Activated CD8-positive, alpha-beta memory T cell treated with anti-CD3 and anti-CD28 coated beads, Interleukin-2, amount 50 U/mL, for 1 hour (primary cell): ENCODE data around the gene RRBP1.

ENCODE experiments used
- DNase-seq: peaks from one replicate; pipeline ENCODE4 v3.0.0-alpha.2; 2020; ENCODE audit errors: extremely low read depth

RRBP1 gene

DNA sequence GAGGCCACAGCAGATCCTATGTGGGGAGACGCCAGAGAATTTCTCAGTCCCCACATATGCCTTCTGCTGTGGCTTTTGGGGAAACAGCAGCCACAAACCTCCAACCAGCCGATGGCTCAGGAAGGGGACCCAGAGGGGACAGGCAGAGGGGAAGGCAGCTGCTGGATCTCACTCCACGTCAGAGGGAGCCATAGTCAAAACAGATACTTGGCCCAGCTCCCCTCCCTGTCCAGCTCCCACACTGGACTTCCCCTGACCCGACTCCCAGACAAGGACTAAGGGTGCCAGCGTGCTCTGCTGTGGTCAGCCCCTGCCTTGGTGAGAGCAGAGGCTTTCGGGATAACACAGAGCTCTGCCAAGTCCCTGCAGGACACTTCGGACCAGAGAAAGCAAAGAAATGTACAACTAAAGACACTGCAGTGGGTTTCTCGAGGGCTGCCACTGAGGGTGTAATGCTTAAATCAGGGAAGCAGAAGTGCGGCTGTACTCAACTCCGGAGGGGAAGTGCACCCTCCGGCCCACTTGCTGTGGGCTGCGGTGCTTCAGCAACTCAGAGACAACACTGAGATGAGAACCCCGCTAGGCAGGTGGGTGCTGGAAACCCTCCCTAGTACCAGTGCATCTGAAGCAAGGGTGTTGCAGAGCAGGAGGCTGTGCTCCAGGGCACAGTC, 47.2 kb downstream of the RRBP1 start:
- DNase-seq = no peak

DNA sequence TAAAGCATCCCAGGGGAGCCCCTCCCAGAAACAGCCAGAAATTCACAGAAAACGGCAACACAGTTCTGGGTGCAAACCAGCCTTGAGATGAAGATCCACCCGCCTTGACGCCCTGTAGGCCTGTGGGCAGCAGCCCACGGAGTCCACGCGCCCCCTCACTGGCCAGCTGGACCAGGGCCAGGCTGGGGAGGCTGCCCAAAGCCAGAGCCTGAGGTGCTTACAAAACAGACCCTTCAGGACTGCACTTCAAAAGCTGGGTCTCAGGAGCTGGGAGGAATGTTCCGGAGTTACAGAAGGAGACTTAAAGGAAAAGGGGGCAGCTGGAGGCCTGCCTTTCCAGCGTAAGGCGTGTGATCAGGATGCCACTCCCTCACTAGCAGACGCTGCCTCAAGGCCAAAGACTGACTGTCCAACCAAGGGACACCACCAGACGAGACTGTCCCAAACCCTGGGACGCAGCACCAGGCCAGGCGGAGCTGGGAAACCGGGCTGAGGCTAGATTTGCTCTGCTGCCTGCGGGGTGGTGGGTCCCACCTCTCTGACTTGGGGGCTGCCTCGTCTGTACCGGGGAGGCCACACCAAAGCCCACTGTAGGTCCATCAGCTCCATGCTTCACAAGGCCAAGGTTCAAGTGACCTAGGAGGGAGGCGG, 48.1 kb downstream of the RRBP1 start:
- no peak for DNase-seq

DNA sequence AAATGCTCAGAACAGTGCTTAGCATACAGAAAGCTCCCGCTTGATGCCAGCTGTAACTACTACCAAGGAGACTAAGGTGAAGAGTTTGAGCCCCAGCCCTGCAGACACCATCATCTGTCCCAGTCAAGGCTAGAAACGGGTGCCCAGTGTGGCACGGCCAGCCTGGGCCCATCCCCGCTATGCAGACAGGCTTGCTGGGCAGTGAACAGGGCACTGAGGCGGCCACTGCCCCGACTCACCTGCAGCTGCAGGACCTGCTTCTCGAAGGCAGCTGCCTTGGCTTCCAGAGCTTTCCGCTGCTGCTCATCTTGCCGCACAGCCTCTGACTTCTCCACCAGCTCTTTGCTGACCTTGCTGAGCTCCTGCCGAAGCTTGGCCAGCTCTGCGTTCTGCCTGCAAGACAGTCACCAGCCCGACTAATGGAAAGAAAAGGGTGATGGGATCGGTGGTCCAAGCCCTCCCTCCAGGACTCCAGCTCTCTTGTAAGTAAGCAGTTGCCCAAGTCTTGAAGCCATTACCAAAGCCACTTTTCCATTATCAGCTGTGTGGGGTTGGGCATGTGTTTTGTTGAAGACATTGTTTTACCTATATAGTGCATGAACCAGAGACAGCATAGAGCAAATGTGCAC, 48.7 kb downstream of the RRBP1 start:
- no peak for DNase-seq

DNA sequence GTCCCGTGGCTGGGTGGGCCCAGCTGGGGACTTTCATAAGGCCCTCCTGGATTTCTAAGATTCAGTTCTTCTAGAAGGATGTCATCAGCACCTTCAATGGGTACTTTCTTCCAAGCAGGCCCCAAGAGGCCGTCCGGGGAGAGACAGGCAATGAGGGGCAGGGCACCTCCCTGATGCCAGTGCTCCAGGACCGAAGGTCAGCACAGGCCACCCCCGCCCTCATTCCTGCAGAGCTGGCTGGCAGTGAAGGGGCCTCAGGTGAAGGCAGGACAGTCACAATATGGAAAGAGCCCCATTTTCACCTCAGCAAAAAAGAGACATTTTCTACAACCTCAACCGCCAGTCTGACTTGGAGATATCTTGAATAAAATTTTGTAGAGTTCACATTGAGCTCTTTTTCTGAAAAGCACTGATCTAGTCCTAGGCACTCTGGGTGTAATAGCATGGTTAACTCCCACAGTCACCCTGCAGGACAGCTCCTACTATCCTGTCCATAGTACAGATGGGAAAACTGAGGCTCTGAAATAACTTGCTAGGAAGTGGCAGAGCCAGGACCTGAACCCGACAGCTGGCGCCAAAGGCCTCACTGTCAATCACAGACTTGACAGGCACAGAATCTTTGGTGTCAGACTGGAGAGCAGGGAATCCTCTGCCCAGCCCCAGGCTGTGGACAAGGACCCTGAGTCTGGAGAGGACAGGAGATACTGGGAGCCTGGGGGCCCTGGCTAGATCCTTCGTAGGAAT, 50.3 kb downstream of the RRBP1 start:
- no peak for DNase-seq

DNA sequence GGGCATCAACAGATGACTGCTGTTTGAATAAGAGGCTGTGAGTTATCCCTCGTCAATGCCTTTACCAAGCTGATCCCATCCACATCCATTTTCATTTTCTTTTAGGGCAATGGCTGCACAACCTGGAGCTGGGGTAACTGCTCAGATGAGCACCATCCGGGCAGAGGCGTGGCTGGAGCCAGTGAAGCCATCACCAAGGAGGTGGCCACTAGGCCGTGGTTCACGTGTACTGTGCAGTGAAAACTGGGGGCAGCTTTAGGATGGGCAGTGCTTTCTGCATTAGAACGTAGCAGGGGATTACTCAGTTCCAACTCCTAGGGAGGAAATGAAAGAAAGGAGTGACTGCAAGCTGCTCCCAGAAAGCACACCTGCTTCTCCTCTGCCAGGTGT, 51.2 kb downstream of the RRBP1 start:
- DNase-seq = no peak

DNA sequence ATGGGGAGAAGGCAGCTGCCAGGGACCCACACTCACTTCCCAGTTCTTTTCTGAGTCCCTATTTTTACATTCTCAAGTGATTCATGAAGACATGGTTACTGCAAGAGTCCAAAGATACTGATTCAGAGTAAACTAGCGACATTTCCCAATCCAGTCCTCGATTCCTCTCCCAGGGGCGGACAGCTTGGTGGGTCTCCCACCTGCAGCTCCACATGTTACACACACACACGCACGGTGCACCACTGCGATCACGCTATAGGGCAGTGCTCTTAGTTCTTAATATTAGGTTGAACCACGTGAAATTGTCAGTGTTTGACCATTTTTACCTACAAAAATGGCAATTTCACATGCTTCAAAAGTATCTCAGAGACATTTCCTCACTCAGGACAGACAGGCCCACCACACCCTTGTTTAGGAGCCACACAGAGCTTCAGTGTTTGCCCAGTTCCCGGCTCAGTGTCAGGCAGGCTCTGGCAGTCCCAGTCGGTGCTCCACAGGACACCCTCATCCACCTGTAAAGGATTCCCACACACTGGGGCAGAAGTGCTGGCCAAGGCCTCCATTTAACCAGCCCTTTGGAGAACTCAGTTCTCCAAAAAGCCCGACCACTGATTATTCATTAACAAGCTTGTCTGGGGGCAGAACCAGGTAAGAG, 51.8 kb downstream of the RRBP1 start:
- no peak for DNase-seq

DNA sequence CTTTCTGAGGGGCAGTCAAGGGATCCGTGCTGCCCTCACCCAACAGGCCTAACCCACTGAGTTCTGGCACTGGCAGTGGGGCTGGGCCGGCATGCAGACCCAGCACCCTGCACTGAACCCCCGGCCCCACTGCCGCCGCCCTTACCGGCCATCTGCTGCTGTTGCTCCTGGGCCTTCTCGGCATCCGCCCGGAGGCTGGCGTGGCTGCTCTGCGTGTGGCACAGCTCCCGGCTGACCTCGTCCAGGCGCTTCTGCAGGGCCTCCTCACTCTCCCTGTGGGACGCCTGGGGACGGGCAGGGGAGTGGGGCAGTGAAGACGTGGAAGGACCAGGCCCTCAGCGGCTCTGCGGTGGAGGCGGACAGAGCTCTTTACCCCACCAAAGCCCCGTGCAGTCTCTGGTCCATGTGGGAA, 52.4 kb downstream of the RRBP1 start:
- no peak for DNase-seq

DNA sequence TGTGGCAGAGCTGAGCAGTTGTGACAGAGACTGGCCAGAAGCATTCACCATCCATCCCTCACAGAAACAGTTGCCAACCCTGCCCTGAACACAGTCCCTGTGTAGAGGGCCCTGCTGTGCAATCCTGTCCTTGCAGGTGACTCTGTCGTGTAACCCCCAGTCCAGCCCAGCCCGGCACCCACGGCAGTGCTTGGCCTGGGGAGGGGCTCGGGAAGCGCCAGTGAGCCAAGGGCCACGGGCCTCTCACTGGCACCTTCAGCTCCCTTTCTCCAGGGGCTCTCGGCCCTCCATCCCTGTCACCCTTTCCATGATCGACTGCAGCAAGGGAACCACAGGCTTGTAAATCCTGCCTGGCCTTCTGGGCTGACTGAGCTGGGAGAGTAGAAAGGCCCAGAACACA, 53.0 kb downstream of the RRBP1 start:
- DNase-seq = no peak

DNA sequence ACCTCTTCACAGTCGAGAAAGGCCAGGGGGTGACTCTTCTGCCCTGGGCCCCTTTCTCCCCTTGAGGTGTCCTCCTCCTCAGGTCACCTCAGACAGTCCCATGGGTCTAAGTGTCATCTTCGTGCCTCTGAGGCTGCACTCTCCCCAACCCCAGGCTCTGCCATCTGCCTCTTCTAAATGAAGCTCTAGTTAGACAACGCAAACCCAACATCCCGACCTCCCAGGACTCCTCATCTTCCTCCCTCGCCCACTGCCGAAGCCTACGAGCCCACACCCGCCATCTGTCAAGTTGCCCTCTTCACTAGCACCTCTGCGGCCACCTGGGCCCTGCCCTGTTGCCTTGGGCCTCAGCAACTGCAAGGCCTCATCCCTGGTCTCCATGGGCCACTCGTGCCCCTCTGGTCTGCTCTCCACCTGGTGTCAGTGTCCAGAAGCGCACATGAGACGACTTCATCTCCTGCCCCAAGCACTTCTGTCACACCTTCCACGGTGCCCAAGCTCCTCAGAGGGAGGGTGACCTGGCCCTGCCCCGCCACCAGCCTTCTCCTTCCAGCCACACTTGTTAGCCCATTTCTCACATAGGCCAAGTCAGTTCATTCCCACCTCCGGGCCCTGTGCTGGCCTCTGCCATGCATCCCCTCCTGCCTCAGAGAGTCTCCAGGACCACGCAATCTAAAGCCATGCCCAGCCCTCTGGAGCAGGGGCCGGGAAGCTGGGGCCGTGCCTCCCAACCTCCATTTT, 53.8 kb downstream of the RRBP1 start:
- no peak for DNase-seq

DNA sequence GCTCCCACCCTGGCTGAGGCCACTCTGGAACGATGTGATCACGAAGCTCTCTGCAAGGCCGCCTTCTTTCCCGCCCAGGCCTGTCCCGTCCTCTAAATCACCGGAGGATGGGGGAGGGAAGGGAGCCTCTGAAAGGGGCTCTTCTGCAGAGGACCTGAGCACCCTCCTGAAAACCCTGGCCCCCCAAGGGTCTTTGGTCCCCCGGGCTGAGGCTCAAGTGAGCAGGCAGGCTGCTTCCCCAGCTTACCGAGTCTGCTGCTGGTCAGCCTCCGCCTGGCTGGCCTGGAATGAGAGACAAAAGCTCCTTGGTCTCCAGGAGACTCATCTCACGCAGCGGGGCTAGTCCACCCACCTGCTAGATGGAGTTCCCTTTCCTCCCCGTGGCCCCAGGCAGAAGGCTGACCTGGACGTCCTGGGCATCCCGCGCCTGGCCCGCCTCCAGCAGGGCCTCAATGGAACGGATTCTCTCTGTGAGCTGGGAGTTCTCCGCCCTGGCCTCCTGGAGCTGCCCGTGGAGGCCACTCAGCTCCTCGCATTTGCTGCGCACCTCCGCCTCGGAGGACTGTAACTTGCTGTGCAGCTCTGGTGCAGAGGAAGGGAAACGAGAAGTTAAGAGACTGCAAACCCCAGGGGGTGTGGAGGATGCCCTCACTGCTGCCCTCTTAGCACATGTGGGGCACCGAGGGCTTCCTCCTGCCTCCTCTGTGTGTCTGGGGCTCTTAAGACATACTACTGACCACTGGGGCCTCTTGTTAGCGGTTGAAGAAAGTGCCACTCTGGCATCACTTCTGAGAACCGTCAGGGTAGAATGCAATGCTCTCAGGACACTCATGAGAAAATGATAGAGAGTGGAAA, 54.7 kb downstream of the RRBP1 start:
- DNase-seq = no peak

DNA sequence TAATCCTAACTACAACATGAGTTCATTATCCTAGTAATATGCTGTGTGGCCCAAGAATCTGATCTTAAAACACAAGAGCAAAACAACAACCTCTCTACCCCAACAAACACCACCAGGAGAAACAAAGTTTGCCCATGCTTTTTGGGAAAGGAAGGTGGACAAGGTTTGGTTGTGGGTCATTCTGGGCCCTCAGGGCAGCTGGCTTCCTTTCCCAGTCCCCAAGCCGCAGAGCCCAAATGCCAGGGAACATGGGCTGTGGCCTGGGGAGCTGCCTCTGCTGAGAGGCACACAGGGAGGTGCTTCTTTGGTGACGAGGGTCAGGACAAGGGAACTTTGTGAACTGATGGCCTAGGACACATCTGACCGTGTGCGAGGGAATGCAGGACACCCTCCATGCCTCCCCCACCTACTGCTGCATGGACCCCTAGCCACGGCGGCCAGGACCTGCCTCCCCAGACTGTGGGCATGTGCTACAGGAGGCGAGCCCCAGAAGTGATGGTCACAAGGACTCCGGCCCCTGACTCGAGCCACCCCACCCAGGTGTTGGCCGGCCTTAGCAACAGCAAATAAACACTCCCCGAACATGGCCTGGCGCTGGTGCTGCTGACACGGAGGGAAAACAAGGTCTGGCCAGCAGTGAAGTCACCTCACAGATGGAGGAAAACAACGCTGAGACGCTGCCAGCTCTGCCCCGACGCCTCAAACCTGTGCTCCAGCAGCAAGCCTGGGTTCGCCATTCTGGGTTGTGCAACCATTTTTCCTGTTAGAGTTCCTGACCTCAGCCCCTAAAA, 55.6 kb downstream of the RRBP1 start:
- no peak for DNase-seq

DNA sequence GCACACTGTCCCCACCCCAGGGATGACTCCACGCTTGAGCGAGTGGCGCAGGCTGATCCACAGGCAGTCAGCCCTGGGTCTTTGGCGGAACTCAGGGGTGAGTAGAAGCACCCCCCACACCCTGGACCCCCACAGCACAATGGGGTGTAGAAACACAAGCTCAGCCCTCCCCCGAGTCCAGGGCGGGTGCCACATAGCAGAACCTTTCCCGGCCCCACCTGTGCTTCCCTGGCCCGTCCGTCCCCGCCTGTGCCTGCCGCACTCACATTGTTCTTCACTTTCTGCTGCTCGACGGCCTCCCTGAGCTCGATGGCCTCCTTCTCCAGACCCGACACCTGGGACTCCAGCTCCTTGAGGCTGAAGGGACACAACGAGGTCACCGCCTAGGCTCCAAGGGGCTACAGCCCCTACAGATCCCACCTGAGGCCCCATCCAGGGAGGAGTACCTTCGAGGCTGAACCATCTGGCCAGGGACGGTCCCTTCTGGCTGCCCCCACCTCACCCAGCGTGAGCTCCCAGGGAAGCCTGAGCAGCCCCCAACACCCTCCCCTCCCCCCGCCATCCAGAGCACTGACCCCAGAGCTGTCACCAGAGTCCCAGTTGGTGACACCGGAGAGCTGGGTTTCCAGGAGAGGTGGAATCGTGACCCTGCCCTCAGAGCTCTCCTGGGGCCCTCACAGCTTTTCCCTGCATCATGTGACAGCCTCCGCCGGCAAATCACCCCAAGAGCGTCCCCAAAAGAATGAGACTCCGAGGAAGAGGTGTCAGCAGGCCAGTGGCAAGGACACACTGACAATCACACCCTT, 56.6 kb downstream of the RRBP1 start:
- no peak for DNase-seq

DNA sequence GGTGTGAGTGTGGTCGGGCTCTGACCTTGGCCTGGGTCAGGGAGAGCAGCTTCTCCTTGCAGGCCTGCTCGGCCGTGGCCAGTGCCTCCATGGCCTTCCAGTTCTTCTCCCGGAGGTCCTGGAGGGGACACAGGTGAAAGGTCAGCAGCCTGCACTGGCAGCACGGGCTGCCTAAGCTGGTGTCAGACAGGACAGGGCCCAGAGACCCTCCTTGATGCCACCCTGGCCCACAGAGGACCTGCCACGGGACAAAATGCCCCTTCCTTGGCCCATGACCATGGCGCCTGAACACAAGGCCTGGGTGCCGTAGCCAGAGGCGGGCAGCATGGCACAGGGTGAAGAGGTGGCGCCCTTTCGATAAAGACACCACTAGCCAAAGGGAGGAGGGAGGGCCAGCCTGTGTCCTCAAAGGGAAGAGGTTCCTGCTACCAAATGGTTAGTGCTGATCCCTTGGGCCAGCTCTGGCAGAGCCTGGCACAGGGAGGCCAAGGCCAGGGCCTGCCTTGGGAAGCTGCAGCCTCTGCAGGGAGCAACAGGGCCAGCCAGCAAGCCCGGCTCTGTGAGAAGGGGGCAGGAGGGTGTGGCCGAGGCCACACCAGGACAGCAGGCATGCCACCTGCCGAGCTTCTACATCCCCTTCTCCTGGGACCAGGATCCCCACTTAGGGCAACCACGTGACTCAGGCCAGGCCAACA, 57.3 kb downstream of the RRBP1 start:
- no peak for DNase-seq

DNA sequence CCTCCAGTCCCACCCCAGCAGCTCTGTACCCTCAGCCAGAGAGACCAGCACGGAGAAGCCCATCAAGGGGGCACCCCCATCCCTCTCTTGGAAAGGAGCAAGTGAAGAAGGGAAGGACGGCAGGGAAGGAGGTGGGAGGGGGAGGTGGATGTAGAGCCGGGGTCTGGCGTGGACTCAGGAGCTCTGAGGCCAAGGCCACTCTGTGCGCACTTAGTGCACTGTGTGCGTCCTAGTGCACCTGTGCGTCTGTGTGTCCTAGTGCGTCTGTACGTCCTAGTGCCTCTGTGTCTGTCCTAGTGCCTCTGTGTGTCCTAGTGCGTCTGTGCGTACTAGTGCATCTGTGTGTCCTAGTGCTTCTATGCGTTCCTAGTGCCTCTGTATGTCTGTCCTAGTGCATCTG, 58.0 kb downstream of the RRBP1 start:
- no peak for DNase-seq

DNA sequence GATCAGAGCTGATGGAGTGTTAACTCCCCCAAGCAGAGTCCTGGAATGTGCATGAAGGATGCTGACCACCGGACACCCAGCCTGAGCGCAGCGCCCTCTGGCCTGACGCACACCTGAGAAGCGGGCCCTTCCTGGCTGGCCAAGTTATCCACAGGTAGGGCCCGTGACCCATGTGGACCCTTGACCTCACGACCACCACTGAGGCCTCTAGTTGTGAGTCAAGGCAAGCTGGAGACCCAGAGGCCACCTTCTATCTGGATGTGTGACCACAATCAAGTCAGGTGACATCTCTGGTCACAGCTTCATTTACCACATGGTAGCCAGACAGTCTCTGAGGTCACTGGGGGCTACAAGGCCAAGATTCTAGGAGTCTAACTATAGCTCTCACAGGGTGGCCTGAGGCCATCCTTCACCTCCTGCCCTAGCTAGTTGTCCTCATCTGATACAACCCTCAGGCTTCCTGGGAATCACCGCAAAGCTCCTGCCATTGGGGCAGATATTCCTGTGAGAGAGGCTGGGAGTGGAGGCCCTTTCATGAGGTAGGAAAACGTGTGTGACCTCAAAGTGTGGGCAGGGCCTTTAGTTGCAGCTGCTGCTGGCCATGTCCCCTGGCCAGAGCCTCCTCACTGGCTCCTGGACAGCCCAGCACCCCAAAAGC, 59.1 kb downstream of the RRBP1 start:
- DNase-seq = no peak

DNA sequence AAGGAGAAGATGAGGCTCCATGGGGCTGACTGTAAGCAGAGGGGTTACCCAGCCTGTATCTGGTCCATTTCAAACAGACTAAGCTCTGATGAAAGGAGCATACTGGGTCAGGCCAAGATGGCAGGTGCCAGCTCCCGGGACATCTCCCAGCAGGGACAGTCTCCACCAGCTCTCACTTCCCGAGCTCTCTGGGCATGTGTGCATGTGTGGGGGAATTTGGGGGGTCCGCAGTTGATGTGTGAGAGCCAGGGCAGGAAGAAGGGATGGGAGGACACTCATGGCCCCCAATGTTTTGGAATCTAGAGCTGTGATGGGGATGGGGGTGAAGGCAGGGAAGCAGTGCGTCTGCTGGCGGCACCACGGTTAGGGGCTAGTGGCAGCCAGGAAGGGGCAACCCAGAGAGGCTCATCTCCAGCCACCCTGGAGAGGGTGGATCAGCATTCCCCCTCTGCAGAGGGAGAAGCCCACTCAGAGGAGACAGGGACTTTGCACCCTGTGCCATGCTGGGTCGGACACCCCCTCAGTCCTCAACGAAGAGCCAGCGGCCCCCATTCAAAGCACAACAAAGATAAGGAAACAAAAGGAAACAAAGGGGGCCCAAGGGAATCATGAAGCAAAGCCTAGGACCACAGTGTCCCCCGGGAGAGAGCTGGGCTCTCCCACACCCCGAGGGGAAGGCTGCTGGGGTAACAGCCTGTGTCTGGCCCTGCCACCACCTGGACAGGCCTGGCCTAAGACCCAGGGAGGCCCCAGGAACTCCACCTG, 59.8 kb downstream of the RRBP1 start:
- DNase-seq = no peak
